GM06990 (cell line): ENCODE data around the gene BAZ1A.

Experiments
- DNase-seq: peaks from one replicate; pipeline ENCODE4 v3.0.0-alpha.2; 2011; ENCODE audit not compliant: insufficient read length; ENCODE audit errors: extremely low read depth
- H3K27me3 ChIP-seq: replicated peaks from 2 replicates; pipeline ENCODE4 v1.6.0; 2011; ENCODE audit warnings: low read length; ENCODE audit not compliant: control insufficient read depth, insufficient read depth
- H3K36me3 ChIP-seq: 2 replicates; pipeline ENCODE4 v1.5.1; 2011; ENCODE audit warnings: low read length; ENCODE audit not compliant: control insufficient read depth, insufficient read depth
- H3K4me3 ChIP-seq: replicated peaks from 2 replicates; pipeline ENCODE4 v1.5.1; 2011; ENCODE audit warnings: low read depth, mild to moderate bottlenecking, control low read depth, low read length
- TF ChIP-seq, protein P1 (sequence below): IDR thresholded peaks from 2 replicates; pipeline ENCODE4 v1.5.1; 2011; ENCODE audit warnings: low read length, control low read depth, mild to moderate bottlenecking, inconsistent platforms; ENCODE audit not compliant: insufficient read depth, poor library complexity, severe bottlenecking

The BAZ1A gene

DNA sequence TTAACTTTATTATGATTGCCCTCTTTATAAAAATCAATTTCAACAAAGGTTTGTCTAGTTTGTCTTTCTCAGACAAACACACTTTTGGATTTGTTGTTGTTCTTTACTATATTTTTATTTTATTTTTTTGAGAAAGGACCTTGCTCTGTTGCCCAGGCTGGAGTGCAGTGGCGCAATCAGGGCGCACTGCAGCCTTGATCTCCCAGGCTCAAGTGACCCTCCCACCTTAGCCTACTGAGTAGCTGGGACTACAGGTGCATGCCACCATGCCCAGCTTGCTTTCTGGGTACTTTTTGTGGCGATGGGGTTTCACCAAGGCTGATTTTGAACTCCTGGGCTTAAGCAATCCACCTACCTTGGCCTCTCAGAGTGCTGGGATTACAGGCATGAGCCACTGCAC, 96.4 kb downstream of the BAZ1A start:
- DNase-seq = no peak
- no peak overlapping the region for H3K4me3 ChIP-seq
- H3K27me3 ChIP-seq = no peaks in the 10 kb centered on the region
- H3K36me3 ChIP-seq = peaks cover 7% of the 10 kb centered on the region; the same call in 1 of the 2 replicates
- TF ChIP-seq, protein P1, sequence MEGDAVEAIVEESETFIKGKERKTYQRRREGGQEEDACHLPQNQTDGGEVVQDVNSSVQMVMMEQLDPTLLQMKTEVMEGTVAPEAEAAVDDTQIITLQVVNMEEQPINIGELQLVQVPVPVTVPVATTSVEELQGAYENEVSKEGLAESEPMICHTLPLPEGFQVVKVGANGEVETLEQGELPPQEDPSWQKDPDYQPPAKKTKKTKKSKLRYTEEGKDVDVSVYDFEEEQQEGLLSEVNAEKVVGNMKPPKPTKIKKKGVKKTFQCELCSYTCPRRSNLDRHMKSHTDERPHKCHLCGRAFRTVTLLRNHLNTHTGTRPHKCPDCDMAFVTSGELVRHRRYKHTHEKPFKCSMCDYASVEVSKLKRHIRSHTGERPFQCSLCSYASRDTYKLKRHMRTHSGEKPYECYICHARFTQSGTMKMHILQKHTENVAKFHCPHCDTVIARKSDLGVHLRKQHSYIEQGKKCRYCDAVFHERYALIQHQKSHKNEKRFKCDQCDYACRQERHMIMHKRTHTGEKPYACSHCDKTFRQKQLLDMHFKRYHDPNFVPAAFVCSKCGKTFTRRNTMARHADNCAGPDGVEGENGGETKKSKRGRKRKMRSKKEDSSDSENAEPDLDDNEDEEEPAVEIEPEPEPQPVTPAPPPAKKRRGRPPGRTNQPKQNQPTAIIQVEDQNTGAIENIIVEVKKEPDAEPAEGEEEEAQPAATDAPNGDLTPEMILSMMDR = no peak

DNA sequence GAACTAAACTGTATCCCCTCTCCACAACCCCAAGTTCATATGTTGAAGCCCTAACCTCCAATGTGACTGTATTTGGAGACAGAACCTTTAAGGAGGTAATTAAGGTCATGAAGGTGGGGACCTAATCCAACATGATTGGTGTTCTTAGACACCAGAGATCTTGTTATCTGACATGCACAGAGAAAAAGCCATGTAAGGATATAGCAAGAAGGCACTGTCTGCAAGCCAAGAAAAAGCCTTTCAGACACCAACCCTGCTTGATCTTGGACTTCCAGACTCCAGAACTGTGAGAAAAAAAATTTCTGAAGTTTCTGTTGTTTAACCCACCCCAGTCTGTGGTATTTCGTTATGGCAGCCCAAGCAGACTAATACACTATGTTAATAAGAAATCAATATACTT, 98.5 kb downstream of the BAZ1A start:
- peaks cover 12% of the 10 kb centered on the region; the same call in 1 of the 2 replicates for H3K36me3 ChIP-seq
- TF ChIP-seq, protein P1 = no peak

GRCh38 chr14:34775922-34776321, 99.2 kb downstream of the BAZ1A start:
- H3K36me3 ChIP-seq = peaks cover 12% of the 10 kb centered on the region; the same call in 1 of the 2 replicates
- TF ChIP-seq, protein P1 = no peak

More for the DNA sequence above, 98.5 kb downstream of the BAZ1A start:
- Histone ChIP-seq H3K4me3 (no peak overlapping the region), H3K27me3 (no peaks in the 10 kb centered on the region)
- no peak for DNase-seq

GRCh38 chr14:34775342-34775741, 99.8 kb downstream of the BAZ1A start:
- peaks cover 12% of the 10 kb centered on the region; the same call in 1 of the 2 replicates for H3K36me3 ChIP-seq
- DNase-seq = no peak
- H3K4me3 ChIP-seq = no peak overlapping the region
- H3K27me3 ChIP-seq = no peaks in the 10 kb centered on the region
- TF ChIP-seq, protein P1 = no peak

More at GRCh38 chr14:34775922-34776321, 99.2 kb downstream of the BAZ1A start:
- no peak for DNase-seq
- Histone ChIP-seq H3K27me3 (no peaks in the 10 kb centered on the region), H3K4me3 (no peak overlapping the region)

DNA sequence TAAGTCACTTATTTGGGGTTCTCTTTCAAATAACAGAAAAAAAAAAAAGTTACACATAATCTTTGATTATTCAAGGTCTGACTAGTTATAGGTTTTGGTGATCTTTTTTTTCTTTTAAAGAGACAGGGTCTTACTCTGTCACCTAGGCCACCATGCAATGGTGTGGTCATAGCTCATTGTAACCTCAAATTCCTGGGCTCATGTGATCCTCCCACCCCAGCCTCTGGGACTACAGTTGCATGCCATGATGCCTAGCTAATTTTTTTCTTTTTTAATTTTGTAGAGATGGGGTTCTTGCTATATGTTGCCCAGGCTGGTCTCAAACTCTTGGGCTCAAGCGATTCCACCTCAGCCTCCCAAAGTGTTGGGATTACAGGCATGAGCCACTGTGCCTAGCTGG, 104.3 kb downstream of the BAZ1A start:
- TF ChIP-seq, protein P1 = no peak
- Histone ChIP-seq H3K36me3 (peaks cover 9% of the 10 kb centered on the region; the same call in 1 of the 2 replicates), H3K4me3 (no peak overlapping the region), H3K27me3 (no peaks in the 10 kb centered on the region)
- no peak for DNase-seq

DNA sequence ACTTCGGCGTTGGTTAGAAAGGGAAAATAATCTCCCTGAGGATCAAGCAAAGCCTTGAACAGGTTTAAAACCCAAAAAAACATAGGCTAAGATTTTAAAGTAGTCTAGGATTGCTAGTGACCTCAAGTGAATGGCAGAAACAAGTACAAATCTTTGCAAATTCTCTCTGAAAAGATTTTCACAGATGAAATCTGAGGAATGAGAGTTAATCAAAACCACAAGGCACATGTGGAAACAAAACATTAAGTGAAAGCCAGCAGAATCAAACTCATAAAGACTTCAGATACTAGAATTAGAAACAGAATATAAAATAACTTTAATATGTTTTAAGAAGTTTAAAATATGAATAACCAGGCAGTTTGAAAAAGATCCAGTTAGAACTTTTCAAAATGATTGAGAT, 108.6 kb downstream of the BAZ1A start:
- no peak for DNase-seq
- TF ChIP-seq, protein P1 = no peak
- Histone ChIP-seq H3K27me3 (no peaks in the 10 kb centered on the region), H3K36me3 (peaks cover 7% of the 10 kb centered on the region), H3K4me3 (no peak overlapping the region)
